ENCODE data around the gene LAGE3.

LAGE3 gene

GRCh38 chrX:154486396-154487207 is 7.5 kb upstream of the LAGE3 start, which contains the start of gene UBL4A (continued):
- TF ChIP-seq REST (tag by site-specific recombination; IDR thresholded peaks at IDR 0.05) (no peak), GLIS2 (tag by site-specific recombination; IDR thresholded peaks at IDR 0.05) (peak; percentile 98), ZNF449 (tag by site-specific recombination; IDR thresholded peaks at IDR 0.05) (no peak), ZBTB17 (tag by site-specific recombination; IDR thresholded peaks at IDR 0.05) (peak; percentile 54; the same call in 1 of the 2 replicates), HIC1 (tag by site-specific recombination; IDR thresholded peaks at IDR 0.05) (peak; percentile 68; the same call in 1 of the 2 replicates), ZNF501 (tag by site-specific recombination; IDR thresholded peaks at IDR 0.05) (0 out of 2 replicates have a peak, but pooled peaks have one; percentile 29), ZNF629 (tag by site-specific recombination; IDR thresholded peaks at IDR 0.05) (peak; percentile 44; the same call in 1 of the 2 replicates), ZNF121 (tag by site-specific recombination; IDR thresholded peaks at IDR 0.05) (no peak), SP7 (tag by site-specific recombination; IDR thresholded peaks at IDR 0.05) (peak; percentile 71), KLF10 (tag by site-specific recombination; IDR thresholded peaks at IDR 0.05) (peak; percentile 73), ZBTB26 (tag by site-specific recombination; optimal IDR thresholded peaks at IDR 0.05) (peak; percentile 71), ATF2 (tag by site-specific recombination; IDR thresholded peaks at IDR 0.05; ENCODE audit: low read depth) (no peak), PRDM4 (tag by site-specific recombination; IDR thresholded peaks at IDR 0.05) (no peak), KLF1 (tag by site-specific recombination; IDR thresholded peaks at IDR 0.05) (peak; percentile 92), ZNF692 (tag by site-specific recombination; IDR thresholded peaks at IDR 0.05) (peak; percentile 51; the same call in 1 of the 2 replicates), ZBTB10 (tag by site-specific recombination; IDR thresholded peaks at IDR 0.05) (peak; percentile 77), ZNF26 (tag by site-specific recombination; IDR thresholded peaks at IDR 0.05) (no peak)

All from HEK293 (cell line).